EL (cell line): ENCODE measurements around the gene STYXL1.
"Not testable (repeated sequence)": the region's sequence is repeated elsewhere in the genome, so short reads cannot be mapped to it uniquely, and the experiment has no call there.

Experiments used
- DNase-seq: peaks from one replicate; pipeline ENCODE4 v3.0.0-alpha.2; 2016

The STYXL1 gene

GRCh38 chr7:76065016-76065612, 17.3 kb upstream of the STYXL1 start:
- DNase-seq, result no peak

GRCh38 chr7:76064208-76064970, 16.6 kb upstream of the STYXL1 start:
- no peak for DNase-seq

- DNase-seq, result no peak
Observed at GRCh38 chr7:76063525-76063924, 15.7 kb upstream of the STYXL1 start.

GRCh38 chr7:76063114-76063513, 15.3 kb upstream of the STYXL1 start:
- no peak for DNase-seq

GRCh38 chr7:76062254-76062653, 14.5 kb upstream of the STYXL1 start:
- DNase-seq, result no peak

- DNase-seq, result no peak
Observed at GRCh38 chr7:76060842-76061241, 13.0 kb upstream of the STYXL1 start.

GRCh38 chr7:76058745-76059144, 10.9 kb upstream of the STYXL1 start:
- DNase-seq, result not testable (repeated sequence)

- DNase-seq, result no peak
Observed at GRCh38 chr7:76057813-76058145, 10.0 kb upstream of the STYXL1 start.

GRCh38 chr7:76057103-76057812, 9.5 kb upstream of the STYXL1 start:
- no peak for DNase-seq

- DNase-seq, result no peak
Observed at GRCh38 chr7:76056241-76056640, 8.4 kb upstream of the STYXL1 start.

- peak; percentile 72 for DNase-seq
Observed at GRCh38 chr7:76054123-76055120, 6.6 kb upstream of the STYXL1 start.

GRCh38 chr7:76053461-76053860, 5.7 kb upstream of the STYXL1 start:
- no peak for DNase-seq

- not testable (repeated sequence) for DNase-seq
Observed at GRCh38 chr7:76052681-76053080, 4.9 kb upstream of the STYXL1 start.

GRCh38 chr7:76051840-76052239, 4.0 kb upstream of the STYXL1 start:
- no peak for DNase-seq

- DNase-seq, result no peak
Observed at GRCh38 chr7:76050545-76050944, 2.7 kb upstream of the STYXL1 start.

- DNase-seq, result no peak
Observed at GRCh38 chr7:76049295-76049694, 1.5 kb upstream of the STYXL1 start.

GRCh38 chr7:76048668-76048988, 828 bp upstream of the STYXL1 start:
- DNase-seq, result no peak

- DNase-seq, result no peak
Observed at GRCh38 chr7:76047305-76047810, 442 bp downstream of the STYXL1 start.

GRCh38 chr7:76044375-76044865, 3.4 kb downstream of the STYXL1 start:
- DNase-seq, result no peak

- no peak for DNase-seq
Observed at GRCh38 chr7:76040126-76040525, 7.7 kb downstream of the STYXL1 start.

- DNase-seq, result peak; percentile 87
Observed at GRCh38 chr7:76037310-76037709, 10.5 kb downstream of the STYXL1 start.

GRCh38 chr7:76031964-76032363, 15.8 kb downstream of the STYXL1 start:
- no peak for DNase-seq

- DNase-seq, result not testable (repeated sequence)
Observed at GRCh38 chr7:76029682-76030081, 18.1 kb downstream of the STYXL1 start.
